ENCODE measurements around the gene USP49. TPM values are rescaled to one million over a fixed set of nuclear protein-coding genes. Genes with fewer than 3 reads are reported as not detected.

The USP49 gene
- total and polyA plus RNA-seq, 2 of the 13 experiments (the other 11 are each of a cell fraction or from before 2014, with no cell fraction given) = 2.9 to 4.3 TPM

- ChIA-PET POLR2A (no interaction called here), CTCF (ENCODE audit: low intra/inter-chr PET ratio, low total read pairs) (no interaction called here)
- WGBS (ENCODE audit: low lambda C conversion rate) = 97% methylated on average over 5 of the region's 5 CpGs
- Histone ChIP-seq H3K9ac (ENCODE audit: insufficient read depth, low read depth, low read length) (no peak overlapping the region), H3K79me2 (ENCODE audit: insufficient read depth, low read length) (no peaks in the 10 kb centered on the region), H3K4me3 (replicated peaks in 1 of 3; ENCODE audit: insufficient read depth in 1 of 3, low read depth in 2 of 3, low read length in 3 of 3) (no peak overlapping the region), H3K27me3 (ENCODE audit: control insufficient read depth in 1 of 2, insufficient read depth in 2 of 2, low read length in 2 of 2) (no peaks in the 10 kb centered on the region), H4K20me1 (ENCODE audit: insufficient read depth, low read length) (no peaks in the 10 kb centered on the region), H3K4me2 (ENCODE audit: low read depth, low read length) (no peak overlapping the region), H3K9me3 (ENCODE audit: low read length) (no peaks in the 10 kb centered on the region), H2AFZ (ENCODE audit: low read length) (no peak overlapping the region), H3K36me3 (replicated peaks in 1 of 2; ENCODE audit: control insufficient read depth in 1 of 2, insufficient read depth in 2 of 2, low read length in 2 of 2) (no peaks in the 10 kb centered on the region), H3K4me1 (ENCODE audit: insufficient read depth, low read length) (no peaks in the 10 kb centered on the region), H3K27ac (ENCODE audit: extremely low read length, insufficient read depth, low read length) (no peak overlapping the region)
- no TSS peak for BruUV-seq (replicated peaks)
- no peak for ATAC-seq
- no peak for FAIRE-seq
- intact Hi-C loops (cut with micrococcal nuclease; ENCODE audit: unreplicated experiment) (no loop called here), in situ Hi-C loops (cut with HindIII; ENCODE audit: extremely low pct_ligation_motif_present, low pct_unique_long_range_greater_than_20kb) (no loop called here)
- TF ChIP-seq ZNF441 (CRISPR knock-in tag; IDR thresholded peaks at IDR 0.05; ENCODE audit: borderline replicate concordance) (no peak), ZSCAN21 (CRISPR knock-in tag; IDR thresholded peaks at IDR 0.05; ENCODE audit: borderline replicate concordance) (no peak), FOXK2 (IDR thresholded peaks at IDR 0.05) (no peak), MLX (CRISPR knock-in tag; IDR thresholded peaks at IDR 0.05) (no peak), ZNF256 (CRISPR knock-in tag; conservative IDR thresholded peaks at IDR 0.05) (no peak), PHF20 (CRISPR knock-in tag; IDR thresholded peaks at IDR 0.05) (no peak), SMYD3 (CRISPR knock-in tag; IDR thresholded peaks at IDR 0.05) (no peak)
- no peak for DNase-seq (ENCODE audit: low spot score)
Observed at GRCh38 chr6:41836022-41836659, 59.0 kb downstream of the USP49 start.

DNA sequence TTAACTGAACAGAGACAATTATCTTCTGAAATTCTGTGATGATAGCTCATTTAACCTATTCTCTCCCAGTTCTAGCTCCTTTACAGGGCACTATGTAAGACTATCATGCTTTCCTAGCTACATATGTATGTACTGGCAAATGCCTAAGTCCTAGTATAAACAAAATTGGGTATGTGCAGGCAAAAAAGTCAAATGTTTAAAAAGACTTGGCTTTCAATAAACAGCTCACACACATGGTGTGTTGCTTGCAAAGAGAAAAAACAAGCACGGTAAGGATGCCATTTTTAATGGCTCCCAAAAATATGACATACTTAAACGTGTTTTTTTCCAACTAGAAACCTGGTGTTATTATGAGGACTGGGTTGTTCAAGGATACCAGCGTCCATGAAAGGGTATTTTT is 62.9 kb downstream of the USP49 start:
- 88% methylated on average over 3 of the region's 3 CpGs for WGBS (ENCODE audit: low lambda C conversion rate)
- Histone ChIP-seq H3K27ac (ENCODE audit: extremely low read length, insufficient read depth, low read length) (no peak overlapping the region), H3K79me2 (ENCODE audit: insufficient read depth, low read length) (no peaks in the 10 kb centered on the region), H3K9ac (ENCODE audit: insufficient read depth, low read depth, low read length) (no peak overlapping the region), H4K20me1 (ENCODE audit: insufficient read depth, low read length) (no peaks in the 10 kb centered on the region), H3K27me3 (ENCODE audit: control insufficient read depth in 1 of 2, insufficient read depth in 2 of 2, low read length in 2 of 2) (no peaks in the 10 kb centered on the region), H3K4me3 (replicated peaks in 1 of 3; ENCODE audit: insufficient read depth in 1 of 3, low read depth in 2 of 3, low read length in 3 of 3) (no peak overlapping the region), H3K36me3 (replicated peaks in 1 of 2; ENCODE audit: control insufficient read depth in 1 of 2, insufficient read depth in 2 of 2, low read length in 2 of 2) (no peaks in the 10 kb centered on the region), H3K4me1 (ENCODE audit: insufficient read depth, low read length) (no peaks in the 10 kb centered on the region), H2AFZ (ENCODE audit: low read length) (no peak overlapping the region), H3K9me3 (ENCODE audit: low read length) (no peaks in the 10 kb centered on the region), H3K4me2 (ENCODE audit: low read depth, low read length) (no peak overlapping the region)
- in situ Hi-C loops (cut with HindIII; ENCODE audit: extremely low pct_ligation_motif_present, low pct_unique_long_range_greater_than_20kb) = no loop called here
- no TSS peak for BruUV-seq (replicated peaks)
- ATAC-seq (no peak), FAIRE-seq (no peak), DNase-seq (ENCODE audit: low spot score) (no peak)
- ChIA-PET CTCF (ENCODE audit: low intra/inter-chr PET ratio, low total read pairs) (no interaction called here), POLR2A (no interaction called here)
- intact Hi-C loops (cut with micrococcal nuclease; ENCODE audit: unreplicated experiment) = no loop called here
- no peak for TF ChIP-seq ZNF616 (CRISPR knock-in tag; IDR thresholded peaks at IDR 0.05; ENCODE audit: low read depth)
- no peak for TF ChIP-seq BORCS8-MEF2B (CRISPR knock-in tag; IDR thresholded peaks at IDR 0.05)
- TF ChIP-seq ZNF317 (CRISPR knock-in tag; IDR thresholded peaks at IDR 0.05) = no peak
- no peak for TF ChIP-seq SPEN (CRISPR knock-in tag; IDR thresholded peaks at IDR 0.05; ENCODE audit: low read depth)
- TF ChIP-seq ZNF343 (CRISPR knock-in tag; IDR thresholded peaks at IDR 0.05) = no peak
- TF ChIP-seq ZNF337 (CRISPR knock-in tag; IDR thresholded peaks at IDR 0.05; ENCODE audit: borderline replicate concordance, low read depth) = no peak
- TF ChIP-seq, protein P1, sequence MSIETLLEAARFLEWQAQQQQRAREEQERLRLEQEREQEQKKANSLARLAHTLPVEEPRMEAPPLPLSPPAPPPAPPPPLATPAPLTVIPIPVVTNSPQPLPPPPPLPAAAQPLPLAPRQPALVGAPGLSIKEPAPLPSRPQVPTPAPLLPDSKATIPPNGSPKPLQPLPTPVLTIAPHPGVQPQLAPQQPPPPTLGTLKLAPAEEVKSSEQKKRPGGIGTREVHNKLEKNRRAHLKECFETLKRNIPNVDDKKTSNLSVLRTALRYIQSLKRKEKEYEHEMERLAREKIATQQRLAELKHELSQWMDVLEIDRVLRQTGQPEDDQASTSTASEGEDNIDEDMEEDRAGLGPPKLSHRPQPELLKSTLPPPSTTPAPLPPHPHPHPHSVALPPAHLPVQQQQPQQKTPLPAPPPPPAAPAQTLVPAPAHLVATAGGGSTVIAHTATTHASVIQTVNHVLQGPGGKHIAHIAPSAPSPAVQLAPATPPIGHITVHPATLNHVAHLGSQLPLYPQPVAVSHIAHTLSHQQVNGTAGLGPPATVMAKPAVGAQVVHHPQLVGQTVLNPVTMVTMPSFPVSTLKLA (IDR thresholded peaks at IDR 0.05) = no peak
- no peak for TF ChIP-seq ZNF101 (CRISPR knock-in tag; IDR thresholded peaks at IDR 0.05; ENCODE audit: borderline replicate concordance, low read depth)
- TF ChIP-seq, protein P2, sequence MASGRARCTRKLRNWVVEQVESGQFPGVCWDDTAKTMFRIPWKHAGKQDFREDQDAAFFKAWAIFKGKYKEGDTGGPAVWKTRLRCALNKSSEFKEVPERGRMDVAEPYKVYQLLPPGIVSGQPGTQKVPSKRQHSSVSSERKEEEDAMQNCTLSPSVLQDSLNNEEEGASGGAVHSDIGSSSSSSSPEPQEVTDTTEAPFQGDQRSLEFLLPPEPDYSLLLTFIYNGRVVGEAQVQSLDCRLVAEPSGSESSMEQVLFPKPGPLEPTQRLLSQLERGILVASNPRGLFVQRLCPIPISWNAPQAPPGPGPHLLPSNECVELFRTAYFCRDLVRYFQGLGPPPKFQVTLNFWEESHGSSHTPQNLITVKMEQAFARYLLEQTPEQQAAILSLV (CRISPR knock-in tag; IDR thresholded peaks at IDR 0.05; ENCODE audit: borderline replicate concordance) = no peak
- TF ChIP-seq KLF9 (CRISPR knock-in tag; IDR thresholded peaks at IDR 0.05; ENCODE audit: low read depth) = no peak
- no peak for TF ChIP-seq ZNF766 (CRISPR knock-in tag; IDR thresholded peaks at IDR 0.05; ENCODE audit: borderline replicate concordance)
